GM18519 (cell line): ENCODE data around the gene PRPF19.

Experiments used
- ATAC-seq: cut with Tn5 transposase; IDR thresholded peaks from one replicate; pipeline ENCODE4 v1.9.1; 2021; ENCODE audit warnings: mild to moderate bottlenecking, moderate library complexity; ENCODE audit not compliant: unreplicated experiment, low FRiP score

PRPF19 gene

GRCh38 chr11:60878245-60879101, 27.9 kb downstream of the PRPF19 start:
- ATAC-seq, result no peak

- no peak for ATAC-seq
These were observed 30.3 kb downstream of the PRPF19 start for GRCh38 chr11:60876168-60876485.

DNA sequence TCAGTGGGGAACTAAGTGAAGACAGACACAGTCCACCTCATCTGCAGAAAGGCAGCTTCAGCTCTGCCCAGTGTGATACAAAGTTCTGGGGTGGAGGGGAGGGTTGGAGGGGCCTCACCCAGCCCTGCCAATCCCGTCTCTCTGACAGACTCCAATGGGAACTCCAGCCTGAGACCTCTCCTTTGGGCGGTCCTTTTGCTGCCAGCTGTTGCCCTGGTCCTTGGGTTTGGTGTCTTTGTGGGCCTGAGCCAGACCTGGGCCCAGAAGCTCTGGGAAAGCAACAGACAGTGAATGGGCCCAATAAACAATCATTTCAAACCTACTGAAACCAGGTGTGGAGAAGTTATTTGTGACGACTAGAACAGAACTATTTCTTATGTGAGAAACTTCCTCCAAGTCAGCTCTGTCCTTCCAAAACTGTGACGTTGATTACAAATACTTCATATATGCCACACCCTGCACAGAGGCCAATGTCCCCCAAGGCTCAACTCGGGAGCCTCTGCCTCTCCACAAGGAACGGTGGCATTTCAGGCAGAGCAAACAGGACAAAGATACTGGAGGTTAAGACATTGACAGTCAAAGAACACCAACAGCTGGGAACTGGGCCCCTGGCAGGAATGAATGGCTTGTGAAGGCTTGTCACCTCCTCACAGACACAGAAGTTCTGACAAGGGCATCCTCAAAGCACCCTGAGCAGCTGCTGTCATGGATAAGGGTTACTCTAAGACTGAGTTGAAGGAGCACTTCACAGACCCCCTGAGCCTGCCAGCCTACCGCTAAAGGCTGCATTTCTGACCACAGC, 30.8 kb downstream of the PRPF19 start:
- no peak for ATAC-seq

DNA sequence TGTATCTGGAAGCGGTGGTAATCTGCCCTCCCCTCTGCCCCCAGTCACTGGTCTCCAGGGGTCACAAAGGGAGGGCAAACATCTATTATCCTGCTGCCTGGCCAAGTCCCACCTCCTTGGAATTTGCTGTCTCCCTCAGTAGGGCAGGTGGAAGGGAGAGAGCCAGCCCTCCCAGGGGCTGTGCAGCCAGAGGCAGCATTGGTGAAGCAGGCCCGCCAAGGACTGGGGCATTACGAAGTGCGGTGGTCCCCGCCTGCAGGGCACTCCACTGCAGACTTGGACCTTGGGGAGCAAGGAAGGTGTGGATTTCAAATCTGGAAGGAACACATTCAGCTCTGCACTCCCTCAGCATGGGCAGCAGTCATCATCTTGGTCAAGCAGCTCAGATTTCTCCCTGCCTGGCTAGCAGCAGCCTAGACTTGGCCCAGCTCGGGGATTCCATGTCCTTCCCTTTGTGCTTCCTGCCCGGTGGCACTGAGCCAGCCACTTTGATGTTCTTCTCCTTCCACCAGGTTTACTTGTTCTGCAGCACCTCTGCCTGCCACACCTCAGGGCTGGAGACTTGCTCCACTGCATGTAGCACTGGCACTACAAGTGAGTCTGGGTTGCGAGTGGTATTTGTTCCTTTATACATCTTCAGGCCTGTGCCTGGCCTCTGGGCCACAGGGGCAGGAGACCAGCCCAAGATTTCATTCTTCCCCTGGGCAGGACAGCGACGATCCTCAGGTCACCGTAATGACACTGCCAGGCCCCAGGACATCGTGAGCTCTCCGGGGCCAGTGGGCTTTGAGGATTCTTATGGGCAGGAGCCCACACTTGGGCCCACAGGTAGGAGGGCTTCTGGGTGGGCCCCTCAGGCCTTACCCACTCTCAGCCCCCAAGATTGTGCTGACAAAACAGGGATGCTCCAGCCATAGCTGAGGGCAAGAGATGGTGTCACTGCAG, 31.7 kb downstream of the PRPF19 start:
- ATAC-seq, result no peak

DNA sequence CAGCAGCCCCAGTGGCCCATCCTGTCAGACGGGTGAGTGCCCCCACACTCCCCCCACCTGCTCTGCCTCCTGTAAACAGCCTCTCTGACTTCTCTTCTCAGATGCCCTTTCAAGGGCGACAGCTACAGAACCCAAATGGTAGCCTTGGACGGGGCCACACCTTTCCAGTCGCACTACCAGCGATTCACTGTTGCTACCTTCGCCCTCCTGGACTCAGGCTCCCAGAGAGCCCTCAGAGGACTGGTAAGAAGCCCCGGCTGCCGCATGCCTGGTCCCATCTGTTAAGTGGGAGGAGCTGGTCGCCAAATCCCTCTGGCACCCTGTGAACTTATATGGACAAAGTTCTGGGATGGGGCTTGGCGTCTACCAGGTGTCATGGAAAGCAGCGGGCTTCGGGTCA, 32.9 kb downstream of the PRPF19 start:
- no peak for ATAC-seq

DNA sequence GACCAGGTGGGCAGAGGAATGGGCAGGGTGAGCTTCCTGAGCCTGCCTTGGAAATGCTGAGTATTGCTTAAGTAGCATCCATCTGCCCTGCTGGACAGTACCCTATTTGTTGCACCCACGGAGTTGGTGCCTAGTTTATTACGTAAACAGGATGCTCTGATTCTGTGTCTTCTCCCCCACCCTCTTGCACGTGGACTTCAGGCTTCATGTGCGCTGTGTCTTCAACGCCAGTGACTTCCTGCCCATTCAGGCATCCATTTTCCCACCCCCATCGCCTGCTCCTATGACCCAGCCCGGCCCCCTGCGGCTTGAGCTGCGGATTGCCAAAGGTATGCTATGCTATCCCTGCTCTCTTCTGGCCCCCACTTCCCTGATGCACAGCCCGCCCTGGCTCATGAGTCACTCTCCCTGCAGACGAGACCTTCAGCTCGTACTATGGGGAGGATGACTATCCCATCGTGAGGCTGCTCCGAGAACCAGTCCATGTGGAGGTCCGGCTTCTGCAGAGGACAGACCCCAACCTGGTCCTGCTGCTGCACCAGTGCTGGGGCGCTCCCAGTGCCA, 33.3 kb downstream of the PRPF19 start:
- no peak for ATAC-seq

- ATAC-seq, result no peak
These were observed 34.0 kb downstream of the PRPF19 start for GRCh38 chr11:60872124-60872960.

DNA sequence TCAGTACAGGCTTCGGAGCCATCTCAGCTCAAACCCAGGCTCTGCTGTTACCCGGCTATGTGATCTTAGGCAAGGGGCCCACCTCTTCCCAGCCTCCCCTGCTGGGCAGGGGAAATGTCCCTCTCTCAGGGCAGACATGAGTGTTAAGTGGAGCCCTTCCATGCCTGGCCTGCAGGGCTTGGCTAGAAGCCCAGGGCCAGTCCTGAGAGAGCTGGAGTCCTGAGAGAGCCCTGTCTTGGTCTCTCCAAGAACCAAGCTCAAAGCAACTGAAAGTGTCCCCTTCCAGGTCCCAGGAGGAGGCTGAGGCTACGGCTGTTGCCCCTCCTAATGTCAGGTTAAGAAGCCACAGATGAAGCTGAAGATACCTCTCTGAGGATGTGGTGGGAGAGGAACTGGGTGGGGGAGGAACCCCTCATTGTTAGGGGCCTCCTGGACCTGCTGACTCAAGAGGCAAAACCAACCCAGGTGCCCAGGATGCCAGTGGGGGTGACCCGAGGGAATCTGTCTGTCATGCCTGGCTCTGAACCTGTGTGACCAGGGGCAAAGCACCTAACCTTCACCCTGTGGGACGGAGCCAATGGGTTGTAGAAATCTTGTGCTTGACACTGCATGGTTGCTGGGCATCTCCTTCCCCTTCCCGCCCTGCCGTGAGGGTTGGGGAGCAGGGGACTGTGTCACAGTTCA, 34.9 kb downstream of the PRPF19 start:
- no peak for ATAC-seq

GRCh38 chr11:60870733-60871377, 35.5 kb downstream of the PRPF19 start:
- ATAC-seq, result no peak

GRCh38 chr11:60870276-60870675, 36.1 kb downstream of the PRPF19 start:
- ATAC-seq, result no peak

DNA sequence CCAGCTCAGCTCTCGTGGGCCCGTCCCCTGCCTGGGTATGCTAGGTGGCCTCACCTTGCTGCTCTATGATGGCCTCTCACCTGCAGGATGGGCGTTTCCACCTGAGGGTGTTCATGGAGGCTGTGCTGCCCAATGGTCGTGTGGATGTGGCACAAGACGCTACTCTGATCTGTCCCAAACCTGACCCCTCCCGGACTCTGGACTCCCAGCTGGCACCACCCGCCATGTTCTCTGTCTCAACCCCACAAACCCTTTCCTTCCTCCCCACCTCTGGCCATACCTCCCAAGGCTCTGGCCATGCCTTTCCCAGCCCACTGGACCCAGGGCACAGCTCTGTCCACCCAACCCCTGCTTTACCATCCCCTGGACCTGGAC, 36.9 kb downstream of the PRPF19 start:
- no peak for ATAC-seq

DNA sequence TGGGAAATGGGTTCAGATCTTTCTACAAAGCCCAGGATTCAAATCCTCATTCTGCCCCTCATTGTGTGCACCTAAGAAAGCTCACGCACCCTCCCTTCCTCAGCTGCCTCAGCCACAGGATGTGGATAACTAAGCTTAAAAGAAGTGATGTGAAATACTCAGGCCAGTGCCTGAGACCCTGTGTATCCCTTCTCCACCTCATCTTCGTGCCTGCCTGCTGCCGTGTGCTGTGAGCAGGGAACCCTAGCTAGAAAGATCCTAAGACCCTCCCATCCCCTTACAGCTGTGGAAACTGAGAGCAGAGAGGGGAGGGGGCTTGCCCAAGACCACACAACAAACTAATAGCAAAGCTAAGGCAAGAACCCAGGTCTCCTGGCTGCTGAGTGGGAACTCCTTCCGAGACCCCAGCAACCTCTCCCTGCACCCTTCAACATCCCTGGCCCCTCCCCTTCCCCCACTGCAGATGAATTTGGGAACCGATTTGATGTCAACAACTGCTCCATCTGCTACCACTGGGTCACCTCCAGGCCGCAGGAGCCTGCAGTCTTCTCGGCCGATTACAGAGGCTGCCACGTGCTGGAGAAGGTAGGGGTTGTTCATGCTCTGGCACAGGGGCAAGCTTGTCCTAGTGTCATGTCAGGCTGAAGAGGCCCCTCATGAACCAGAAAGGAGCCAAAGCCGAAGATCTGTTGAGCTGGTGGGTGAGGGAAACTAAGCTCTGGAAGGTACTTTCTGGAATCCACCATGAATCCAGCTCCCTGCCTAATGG, 37.5 kb downstream of the PRPF19 start:
- ATAC-seq, result no peak

GRCh38 chr11:60867871-60868681, 38.3 kb downstream of the PRPF19 start:
- no peak for ATAC-seq

GRCh38 chr11:60866911-60867870, 39.2 kb downstream of the PRPF19 start, which contains the start of gene ZP1:
ZP1 (plus strand) TSS chr11:60867542; CDS start chr11:60867562, 20 bp downstream.
- no peak for ATAC-seq

DNA sequence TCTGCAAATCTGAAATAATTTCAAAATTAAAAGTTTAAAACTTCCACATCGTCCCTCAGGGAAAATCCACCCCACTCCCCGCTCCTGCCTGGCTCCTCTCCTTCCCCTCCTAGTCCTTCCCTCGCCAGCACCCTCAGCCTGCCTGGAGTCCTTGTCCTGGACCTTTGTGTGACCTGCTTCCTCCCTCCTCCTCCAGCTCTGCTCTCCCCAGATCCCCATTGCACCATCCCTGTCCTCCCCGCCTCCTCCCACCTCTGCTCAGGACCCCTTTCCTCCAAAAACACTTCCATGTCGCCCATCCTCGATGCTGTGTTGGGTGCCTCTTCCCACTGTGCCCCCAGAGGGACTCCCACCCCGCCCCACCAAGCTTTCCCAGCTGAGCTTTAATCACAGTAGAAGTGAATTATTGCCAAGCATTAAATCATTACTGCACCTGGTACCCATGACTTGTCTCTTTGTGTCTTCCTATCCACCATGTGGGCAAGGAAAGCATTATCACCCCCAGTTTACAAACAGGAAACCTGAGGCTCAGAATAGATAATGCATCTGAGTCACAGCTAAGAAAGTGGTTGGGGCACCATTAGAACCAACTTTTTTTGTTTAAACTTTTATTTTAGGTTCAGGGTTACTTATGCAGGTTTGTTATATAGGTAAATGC, 41.4 kb downstream of the PRPF19 start:
- ATAC-seq, result no peak
